ENCODE data around the gene CDRT4.
"Not testable (repeated sequence)": the region's sequence is repeated elsewhere in the genome, so short reads cannot be mapped to it uniquely, and the experiment has no call there.

Gene CDRT4

GRCh38 chr17:15467592-15467991, at the start of gene CDRT4:
Gene CDRT4, minus strand, starts transcription at chr17:15467621. Its CDS starts 27,383 bp downstream, at chr17:15440238.
- no peak for DNase-seq

- DNase-seq, result no peak
Observed at GRCh38 chr17:15516150-15516549, 48.7 kb upstream of the CDRT4 start.

- no peak for DNase-seq
Observed at GRCh38 chr17:15514469-15514868, 47.0 kb upstream of the CDRT4 start.

- no peak for DNase-seq
Observed at GRCh38 chr17:15513856-15514459, 46.5 kb upstream of the CDRT4 start.

- no peak for DNase-seq
Observed at GRCh38 chr17:15513058-15513791, 45.8 kb upstream of the CDRT4 start.

GRCh38 chr17:15512071-15512709, 44.8 kb upstream of the CDRT4 start:
- DNase-seq, result no peak

GRCh38 chr17:15511142-15511541, 43.7 kb upstream of the CDRT4 start:
- DNase-seq, result no peak

- no peak for DNase-seq
Observed at GRCh38 chr17:15510361-15510760, 42.9 kb upstream of the CDRT4 start.

- DNase-seq, result no peak
Observed at GRCh38 chr17:15509095-15509494, 41.7 kb upstream of the CDRT4 start.

- no peak for DNase-seq
Observed at GRCh38 chr17:15508466-15508865, 41.0 kb upstream of the CDRT4 start.

- DNase-seq, result no peak
Observed at GRCh38 chr17:15507896-15508295, 40.5 kb upstream of the CDRT4 start.

GRCh38 chr17:15507001-15507400, 39.6 kb upstream of the CDRT4 start:
- no peak for DNase-seq

GRCh38 chr17:15505708-15506107, 38.3 kb upstream of the CDRT4 start:
- DNase-seq, result not testable (repeated sequence)

- no peak for DNase-seq
Observed at GRCh38 chr17:15503731-15504130, 36.3 kb upstream of the CDRT4 start.

- peak; percentile 67 for DNase-seq
Observed at GRCh38 chr17:15502369-15503112, 35.1 kb upstream of the CDRT4 start.

GRCh38 chr17:15501793-15502192, 34.4 kb upstream of the CDRT4 start:
- no peak for DNase-seq

GRCh38 chr17:15501282-15501681, 33.9 kb upstream of the CDRT4 start:
- no peak for DNase-seq

- DNase-seq, result peak; percentile 44
Observed at GRCh38 chr17:15498107-15498506, 30.7 kb upstream of the CDRT4 start.

GRCh38 chr17:15496735-15497670, 29.6 kb upstream of the CDRT4 start:
- no peak for DNase-seq

- DNase-seq, result no peak
Observed at GRCh38 chr17:15494821-15495220, 27.4 kb upstream of the CDRT4 start.

- no peak for DNase-seq
Observed at GRCh38 chr17:15493693-15494035, 26.2 kb upstream of the CDRT4 start.

Data from OCI-M1 (cell line).